GM18873 (cell line): ENCODE results near the gene SFT2D2.

Source experiments
- ATAC-seq: cut with Tn5 transposase; IDR thresholded peaks from one replicate; pipeline ENCODE4 v1.9.1; 2021; ENCODE audit warnings: mild to moderate bottlenecking, moderate library complexity, moderate number of reproducible peaks; ENCODE audit not compliant: unreplicated experiment, low FRiP score

SFT2D2 gene

DNA sequence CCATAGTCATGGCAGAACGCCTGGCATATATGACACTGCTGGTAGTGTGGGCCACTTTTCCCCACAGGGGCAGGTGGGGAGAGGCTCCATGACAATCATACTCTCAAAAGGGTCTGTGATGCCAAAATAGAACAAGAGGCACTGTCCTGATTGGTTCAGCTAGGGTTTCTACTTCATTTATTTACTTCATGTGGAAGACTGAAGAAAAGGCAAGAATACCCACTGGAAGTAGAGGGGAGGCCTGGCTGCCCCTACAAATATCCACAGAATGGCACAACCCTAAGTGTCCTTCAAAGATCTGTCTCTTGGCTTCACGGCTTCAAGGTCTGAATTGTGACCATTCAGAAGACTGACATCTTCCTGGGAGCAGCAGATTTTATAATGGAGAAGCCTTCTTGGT lies 4.5 kb upstream of the SFT2D2 start:
- ATAC-seq: no peak

DNA sequence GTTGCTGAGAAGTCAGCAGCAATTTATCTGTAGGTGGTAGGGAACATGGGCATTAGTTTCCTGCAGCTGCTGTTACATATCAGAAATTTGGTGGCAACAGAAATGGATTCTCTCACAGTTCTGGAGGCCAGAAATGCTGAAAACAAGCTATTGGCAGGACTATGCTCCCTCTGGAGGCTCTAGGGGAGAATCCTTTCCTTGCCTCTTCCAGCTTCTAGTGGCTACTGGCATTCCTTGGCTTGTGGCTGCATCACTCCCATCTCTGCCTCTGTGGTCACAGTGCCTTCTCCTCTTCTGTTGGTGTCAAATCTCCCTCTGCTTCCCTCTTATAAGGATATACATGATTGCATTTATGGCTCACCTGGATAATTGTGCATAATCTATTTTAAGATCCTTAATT lies 2.5 kb upstream of the SFT2D2 start:
- no peak for ATAC-seq

DNA sequence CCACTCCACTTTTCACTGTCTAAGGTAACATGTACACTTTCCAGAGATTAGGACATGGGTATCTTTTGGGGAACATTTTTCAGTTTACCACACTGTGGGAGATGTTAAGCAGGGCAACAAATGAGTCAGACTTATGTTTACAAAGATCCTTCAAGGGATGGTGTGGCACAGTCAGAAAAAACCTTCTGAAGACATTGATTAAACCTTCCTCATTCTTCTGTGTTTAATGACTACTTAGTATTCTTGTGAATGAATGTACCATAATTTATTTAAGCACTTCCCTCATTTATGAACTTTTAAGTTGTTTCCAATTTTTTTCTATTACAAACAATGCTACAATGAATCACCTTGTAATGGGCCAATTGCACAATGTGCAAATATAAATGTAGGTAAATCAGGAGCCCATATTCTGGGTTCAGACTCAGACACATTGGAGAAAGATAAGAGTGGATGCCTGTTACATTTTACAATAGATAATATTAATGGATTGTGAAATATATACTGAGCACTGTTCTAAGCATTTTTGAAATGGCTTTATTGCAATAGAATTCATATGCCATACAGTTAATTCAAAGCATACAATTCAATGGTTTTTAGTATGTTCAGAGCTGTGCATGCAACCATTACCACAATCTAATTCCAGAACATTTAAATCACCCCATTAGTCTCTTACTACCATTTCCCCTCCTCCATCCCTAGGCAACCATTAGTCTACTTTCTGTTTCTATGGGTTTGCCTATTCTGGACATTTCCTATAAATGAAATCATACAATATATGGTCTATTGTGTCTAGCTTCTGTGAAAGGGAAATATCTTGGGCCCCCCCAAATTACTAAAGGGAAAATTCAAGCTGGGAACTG lies 1.9 kb upstream of the SFT2D2 start:
- ATAC-seq: no peak

DNA sequence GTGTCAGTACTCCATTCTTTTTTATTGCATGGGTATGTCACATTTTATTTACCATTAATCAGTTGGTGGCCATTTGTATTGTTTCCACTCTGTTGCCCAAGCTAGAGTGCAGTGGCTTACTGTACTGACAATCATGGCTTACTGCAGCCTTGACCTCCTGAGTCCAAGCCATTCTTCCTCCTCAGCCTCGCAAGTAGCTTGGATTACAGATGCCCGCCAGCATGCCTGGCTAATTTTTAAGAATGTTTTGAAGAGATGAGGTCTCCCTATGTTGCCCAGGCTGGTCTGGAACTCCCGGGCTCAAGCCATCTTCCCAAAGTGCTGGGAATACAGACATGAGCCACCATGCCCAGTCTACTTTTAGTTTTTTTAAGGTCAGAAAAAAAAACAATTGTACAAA lies 813 bp upstream of the SFT2D2 start:
- ATAC-seq: no peak

DNA sequence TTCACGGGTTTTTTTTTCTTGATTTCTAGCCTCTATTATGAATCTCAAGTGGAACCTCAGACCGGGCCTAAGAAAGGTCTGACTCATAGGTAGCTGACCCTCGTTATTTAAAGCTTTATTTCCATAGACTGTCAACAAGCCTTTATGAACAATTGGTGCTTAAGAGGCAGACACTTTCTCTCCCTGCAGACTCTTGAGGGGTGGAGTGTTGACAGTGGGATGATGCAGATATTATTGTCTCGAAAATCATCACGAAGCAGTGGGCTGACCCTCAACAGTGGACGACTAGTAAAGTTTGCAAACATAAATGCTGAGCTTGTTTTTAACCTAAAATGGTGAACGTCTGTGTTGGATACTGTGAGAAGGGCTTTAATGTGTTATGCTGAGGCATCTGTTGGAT lies 1.8 kb downstream of the SFT2D2 start:
- peak; percentile 18 for ATAC-seq

DNA sequence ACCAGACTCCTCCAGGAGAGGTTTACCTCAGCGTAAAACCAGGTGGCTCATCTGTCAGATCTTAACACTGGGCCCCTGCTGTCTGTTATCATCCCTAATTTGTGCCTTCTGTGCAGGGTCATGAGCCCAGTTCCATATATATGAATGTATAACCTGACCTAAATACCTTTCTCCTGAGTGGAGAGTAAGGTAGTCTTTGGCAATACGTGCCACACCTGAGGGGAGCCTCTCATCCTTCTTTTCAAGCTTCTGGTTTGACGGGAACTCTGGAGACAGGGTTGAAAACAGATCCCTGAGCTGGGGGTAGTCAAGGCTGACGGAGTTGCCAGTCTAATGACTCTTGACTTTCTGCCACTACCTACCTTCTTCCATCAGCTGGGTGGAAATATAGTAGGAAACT lies 4.1 kb downstream of the SFT2D2 start:
- no peak for ATAC-seq

DNA sequence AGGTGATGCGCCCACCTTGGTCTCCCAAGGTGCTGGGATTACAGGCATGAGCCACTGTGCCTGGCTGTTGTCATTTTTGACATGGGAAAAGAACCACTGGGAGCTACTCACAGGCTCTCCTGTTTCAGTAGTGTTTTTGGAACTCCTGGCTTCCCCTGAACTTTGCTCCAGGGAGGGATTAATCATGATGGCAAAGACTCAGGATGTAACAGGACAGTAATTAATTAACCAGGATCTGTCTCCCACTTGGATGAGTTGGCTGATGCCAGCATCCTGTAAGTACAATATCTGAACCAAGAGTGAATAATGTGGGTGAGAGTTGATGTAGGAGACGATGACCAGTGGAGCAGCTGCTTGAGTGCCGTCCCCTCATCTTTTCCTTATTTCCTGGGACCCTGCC lies 4.9 kb downstream of the SFT2D2 start:
- ATAC-seq: no peak

DNA sequence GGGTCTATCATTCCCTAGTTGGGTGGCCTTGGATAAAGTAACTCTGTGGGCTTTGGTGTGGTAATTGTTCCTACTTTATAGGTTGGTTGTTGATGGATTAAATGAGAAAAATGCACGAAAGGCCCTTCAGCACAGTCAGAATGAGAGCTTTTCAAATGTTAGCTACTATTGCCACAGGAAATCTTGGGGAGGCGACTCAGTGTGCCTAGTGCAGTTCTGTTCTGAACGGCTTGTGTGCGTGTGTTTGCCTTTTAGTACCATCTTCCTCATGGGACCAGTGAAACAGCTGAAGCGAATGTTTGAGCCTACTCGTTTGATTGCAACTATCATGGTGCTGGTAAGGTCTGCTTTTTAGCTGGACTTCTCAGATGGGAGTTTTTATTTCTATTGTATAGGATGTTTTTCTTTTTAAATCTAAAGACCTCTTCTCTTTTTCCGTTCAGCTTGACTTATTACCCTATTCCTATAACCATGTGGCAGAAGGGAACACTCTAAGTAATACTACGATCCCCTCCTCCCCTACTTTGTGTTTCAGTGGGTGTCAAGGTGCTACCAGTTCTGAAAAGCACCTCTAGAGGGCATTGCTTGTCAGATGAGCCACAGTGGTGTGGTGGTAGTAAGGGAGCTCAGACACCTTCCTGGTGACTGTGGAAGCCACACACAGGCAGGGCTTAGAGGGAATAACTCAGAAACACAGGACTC lies 9.2 kb downstream of the SFT2D2 start:
- no peak for ATAC-seq

DNA sequence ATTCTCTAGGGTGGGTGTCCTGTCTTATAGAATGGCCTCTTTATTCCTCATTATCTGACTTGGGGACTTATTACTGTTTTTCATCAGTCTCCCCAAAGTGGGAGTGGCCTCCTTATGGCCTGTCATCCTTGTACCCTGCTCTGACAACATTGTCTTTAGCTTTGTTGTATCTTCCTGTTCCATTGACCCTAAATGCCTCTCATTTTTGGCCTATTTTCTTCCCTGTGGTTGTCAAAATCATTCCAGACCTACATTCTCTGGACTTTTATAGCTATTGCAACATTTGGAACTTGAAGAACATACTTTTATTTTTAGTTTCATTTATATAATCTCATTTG lies 9.7 kb downstream of the SFT2D2 start:
- ATAC-seq: no peak

DNA sequence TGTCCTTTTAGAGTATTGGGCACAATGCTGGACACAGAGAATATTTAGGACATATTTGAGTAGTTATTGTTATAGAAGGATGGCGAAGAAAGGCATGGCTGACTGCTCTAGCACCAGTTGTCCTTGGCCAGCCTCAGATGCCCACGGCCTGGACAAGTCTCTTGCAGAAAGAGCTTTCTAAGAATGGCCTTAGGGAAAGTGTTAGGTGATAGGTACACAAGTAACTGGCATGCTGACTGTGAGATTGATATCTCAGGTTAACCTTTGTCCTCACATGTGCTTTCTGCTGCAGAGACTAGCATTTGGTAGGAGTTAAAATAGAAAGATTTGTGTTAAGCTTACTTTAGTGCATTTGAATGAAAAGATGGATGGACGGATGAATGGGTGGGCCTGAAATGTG lies 10.1 kb downstream of the SFT2D2 start:
- no peak for ATAC-seq

DNA sequence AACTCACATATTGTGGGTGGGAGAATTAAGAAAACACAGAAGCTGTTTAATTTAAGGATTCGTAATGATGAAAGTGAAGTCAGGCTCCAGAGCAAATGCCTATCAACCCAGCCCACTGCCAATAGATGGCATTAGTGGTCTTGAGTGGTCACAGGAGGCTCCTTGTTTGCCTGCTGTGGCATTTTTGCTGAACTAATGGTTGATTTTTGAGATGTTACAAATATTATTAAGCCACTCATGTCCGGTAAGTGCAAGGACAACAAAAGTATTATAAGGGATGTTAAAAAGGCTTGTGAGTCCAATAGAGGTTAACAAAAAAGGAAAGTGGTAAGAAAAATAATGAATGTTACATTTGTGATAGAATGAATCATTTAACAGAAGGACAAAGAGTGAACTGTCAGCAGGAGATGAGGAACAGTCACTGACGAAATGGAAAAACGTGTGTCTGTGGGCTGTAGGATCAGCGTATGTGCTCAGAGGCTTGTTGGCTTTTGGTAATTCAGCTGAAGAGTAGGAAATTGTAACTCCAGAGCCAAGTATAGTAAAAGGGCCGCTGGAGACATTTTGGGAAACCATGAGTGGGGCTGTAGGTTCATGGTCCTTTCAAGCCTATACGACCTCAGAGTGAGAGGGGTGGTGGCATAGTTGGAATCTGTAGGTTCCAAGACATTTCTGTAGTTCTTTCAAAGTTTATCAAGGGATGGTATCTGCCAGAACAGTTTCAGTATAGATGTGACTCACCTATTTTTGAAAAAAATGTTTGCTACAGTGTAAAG lies 11.2 kb downstream of the SFT2D2 start:
- no peak for ATAC-seq

DNA sequence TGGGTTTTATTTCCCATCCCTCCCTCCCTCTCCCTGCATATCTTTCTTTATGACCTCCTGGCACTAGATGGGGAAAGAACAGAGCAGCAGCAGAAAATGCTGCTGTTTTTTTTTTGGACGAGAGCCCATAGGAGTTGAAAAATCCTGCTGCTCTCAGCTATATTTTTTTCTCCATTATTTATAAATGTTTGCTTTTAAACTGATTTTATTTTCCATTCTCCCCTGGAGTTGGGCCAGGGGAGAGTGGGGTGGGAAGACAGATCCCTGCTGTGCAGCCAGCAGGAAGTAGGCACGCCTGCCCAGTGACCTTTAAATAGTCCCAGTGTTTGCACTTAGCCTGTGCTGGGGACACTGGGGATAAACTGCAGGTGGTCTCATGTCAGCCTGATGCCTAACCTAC lies 17.4 kb downstream of the SFT2D2 start:
- ATAC-seq: no peak

DNA sequence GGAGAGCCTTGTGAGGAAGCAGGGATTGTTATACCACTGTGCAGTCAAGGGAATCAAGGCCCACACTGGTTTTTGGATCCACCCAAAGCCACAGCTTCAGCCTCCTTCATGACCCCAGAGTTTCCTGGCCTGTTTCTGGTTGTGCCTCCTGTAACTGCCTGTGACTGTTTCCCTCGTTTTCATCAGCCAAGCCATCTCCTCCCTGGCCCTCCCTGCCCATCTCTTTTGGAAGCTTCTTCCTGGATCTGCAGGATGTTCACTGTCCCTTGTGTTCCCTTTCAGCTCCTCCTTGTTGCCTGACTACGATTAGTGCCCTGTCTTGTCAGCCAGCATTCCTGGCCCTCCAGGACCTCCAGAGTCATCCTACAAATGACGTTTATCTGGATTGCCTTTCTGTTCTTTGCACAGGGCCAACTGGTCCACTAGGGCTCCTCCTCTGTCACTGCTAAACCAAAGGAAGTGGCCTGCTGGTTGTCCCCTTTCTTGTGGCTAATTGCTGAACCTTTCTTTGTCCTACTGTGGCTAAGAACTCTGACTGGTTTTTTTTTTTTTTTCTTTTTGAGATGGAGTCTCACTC lies 17.9 kb downstream of the SFT2D2 start:
- no peak for ATAC-seq

DNA sequence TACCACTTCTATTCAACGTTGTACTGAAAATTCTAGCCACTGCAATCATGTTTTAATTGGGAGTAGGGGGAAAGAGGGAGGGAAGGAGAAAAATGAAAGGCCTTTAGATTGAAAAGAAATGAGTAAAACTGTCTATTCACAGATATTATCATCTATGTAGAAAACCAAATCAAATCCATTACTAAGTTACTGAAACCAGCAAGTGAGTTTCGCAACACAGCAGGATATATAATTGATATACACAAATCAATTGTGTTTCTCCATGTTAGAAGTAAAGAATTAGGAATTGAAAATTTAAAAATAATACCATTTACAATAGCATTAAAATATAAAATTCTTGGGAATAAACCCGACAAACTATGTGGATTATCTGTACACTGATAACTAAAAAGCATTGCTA lies 19.2 kb downstream of the SFT2D2 start:
- ATAC-seq: no peak

DNA sequence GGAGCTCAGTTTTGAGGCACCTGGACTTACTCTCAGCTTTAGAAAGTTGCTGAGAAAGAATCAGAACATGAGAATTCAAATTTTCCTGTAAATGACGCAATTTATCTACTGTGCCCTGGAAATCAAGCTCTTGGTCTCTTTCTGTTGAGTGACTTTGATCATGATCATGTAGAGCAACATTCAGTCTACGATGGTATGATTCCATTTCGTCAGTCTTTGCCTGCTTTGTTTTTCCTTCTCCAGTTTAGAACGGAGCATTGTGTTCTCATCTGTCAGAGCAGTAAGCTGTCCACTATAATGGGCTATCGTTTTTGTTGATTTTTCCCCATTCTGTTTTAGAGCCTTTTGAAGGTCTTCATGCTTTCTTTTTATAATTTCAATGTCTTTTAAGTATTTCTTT lies 20.7 kb downstream of the SFT2D2 start:
- ATAC-seq: no peak

DNA sequence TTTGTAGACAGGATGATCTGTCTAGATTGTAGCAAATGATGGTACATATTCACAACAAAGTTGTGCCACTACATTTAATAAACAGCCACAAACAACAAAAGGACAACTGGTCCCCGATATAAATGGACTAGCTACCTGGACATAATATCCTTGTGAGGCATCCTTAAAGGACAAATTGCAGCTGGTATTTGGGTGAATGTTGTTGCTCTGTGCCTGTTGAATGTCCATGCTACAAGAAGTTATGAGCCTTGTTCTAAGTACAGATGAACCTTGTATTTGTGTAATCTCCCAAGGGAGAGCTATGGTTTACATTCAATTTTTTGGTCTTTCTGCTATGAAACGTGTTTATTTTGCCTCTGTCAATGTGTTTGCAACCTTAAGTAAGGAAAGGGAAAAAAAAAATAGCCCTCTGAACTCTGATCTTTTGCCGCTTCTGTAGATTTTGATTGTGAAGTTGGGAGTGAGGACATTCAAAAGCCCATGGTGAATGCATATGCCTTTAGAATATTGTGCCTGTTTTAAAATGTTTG lies 26.5 kb downstream of the SFT2D2 start:
- ATAC-seq: no peak

DNA sequence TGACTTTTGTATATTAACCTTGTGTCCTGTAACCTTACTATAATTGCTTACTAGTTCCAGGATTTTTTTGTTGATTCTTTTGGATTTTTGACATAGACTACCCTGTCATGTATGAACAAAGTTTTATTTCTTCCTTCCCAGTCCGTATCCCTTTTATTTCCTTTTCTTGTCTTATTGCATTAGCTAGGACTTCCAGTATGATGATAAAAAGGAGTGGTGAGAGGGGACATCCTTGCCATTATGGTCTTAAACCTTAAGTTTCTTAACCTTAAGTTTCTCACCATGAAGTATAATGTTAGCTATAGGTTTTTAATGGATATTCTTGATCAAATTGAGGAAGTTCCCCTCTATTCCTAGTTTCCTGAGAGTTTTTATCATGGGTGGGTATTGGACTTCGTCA lies 30.4 kb downstream of the SFT2D2 start:
- no peak for ATAC-seq

DNA sequence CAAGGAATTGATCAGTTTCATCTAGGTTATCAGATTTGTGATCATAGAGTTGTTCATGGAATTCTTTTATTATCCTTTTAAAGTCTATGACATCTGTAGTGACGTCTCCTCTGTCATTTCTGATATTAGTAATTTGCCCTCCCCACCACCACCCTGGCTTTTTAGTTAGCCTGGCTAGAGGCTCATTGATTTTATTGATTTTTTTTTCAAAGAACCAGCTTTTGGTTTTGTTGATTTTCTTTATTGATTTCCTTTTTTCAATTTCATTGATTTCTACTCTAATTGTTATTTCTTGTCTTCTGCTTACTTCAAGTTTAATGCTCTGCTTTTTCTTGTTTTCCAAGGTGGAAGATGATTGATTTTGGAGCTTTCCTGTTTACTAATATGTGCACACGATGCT lies 31.6 kb downstream of the SFT2D2 start:
- ATAC-seq: no peak

DNA sequence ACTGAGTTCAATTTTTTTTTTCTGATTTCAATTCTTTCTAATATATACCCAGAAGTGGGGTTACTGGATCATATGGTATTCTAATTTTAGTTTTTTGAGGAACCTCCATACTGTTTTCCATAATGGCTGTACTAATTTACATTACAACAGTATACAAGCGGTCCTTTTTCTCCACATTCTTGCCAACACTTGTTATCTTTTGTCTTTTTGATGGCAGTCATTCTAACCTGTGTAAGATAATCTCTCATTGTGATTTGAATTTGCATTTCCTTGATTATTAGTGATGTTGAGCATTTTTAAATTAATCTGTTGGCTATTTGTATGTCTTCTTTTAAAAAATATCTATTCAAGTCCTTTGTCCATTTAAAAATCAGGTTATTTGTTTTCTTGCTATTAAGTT lies 33.8 kb downstream of the SFT2D2 start:
- no peak for ATAC-seq

DNA sequence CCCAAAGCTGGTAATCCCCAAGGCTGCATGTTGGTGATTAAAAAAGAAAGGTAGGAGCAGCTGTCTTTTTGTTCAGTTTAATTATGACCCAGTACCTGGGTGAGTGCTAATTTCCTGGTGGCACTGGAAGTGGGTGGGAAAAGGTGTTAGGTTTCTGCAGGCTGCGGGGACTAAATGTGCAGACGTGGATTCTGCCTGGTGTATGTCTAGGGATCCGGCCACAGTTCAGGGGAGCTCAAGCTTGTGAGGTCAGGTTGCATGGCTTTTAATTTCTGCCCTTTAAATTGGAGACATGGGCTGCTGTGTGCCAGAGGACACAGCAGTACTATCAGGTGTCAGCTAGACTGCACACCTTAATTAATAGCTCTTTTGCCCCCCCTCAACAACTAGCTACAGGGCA lies 34.6 kb downstream of the SFT2D2 start:
- ATAC-seq: no peak

DNA sequence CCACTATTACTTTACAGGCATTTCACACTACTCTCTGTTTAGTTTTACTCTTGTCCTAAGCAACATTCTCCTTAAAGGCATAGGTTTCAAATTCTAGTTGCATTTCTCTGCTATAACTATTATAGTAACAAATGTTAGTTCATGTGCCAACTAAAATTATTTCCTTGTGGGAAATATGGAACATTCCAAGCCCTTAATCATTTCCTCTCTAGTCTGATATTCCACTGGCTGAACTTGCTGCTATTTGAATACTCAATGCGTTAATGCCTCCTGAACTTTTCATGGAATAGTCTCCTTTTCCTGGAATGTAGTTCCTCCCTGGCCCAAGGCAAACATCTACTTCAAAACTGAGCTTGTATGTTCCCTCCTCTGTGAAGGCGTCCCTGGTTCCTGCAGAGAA lies 35.6 kb downstream of the SFT2D2 start:
- no peak for ATAC-seq
